Caco-2 (cell line): ENCODE results near the gene CPE. TPM values are rescaled to one million over a fixed set of nuclear protein-coding genes. Genes with fewer than 3 reads are reported as not detected.

Experiments
- BruUV-seq: library from RNA; stranded (reverse); fragments of 400-500 nt; replicated peaks from 2 replicates; lab custom pipeline; 2021; lab: Mats Ljungman, UMichigan
- CTCF ChIA-PET: fragments of 300-600 bp; sonication (Branson Sonifier 250); formaldehyde crosslinking; loops from one replicate; lab custom pipeline; 2022; ENCODE audit warnings: antibody characterized with exemption; lab: Charles Lee
- POLR2A ChIA-PET: fragments of 300-600 bp; sonication (Branson Sonifier 250); formaldehyde crosslinking; loops from one replicate; lab custom pipeline; 2022; ENCODE audit warnings: antibody characterized with exemption; lab: Charles Lee
- DNase-seq, 2 experiments: peaks; one replicate each; pipeline versions ENCODE4 v3.0.0 to v3.0.0-alpha.2; 2020 to 2022
- H3K27me3 ChIP-seq: replicated peaks from 2 replicates; pipeline ENCODE4 v1.6.0; 2011; ENCODE audit warnings: low read length; ENCODE audit not compliant: control insufficient read depth, insufficient read depth
- H3K36me3 ChIP-seq: 2 replicates; pipeline ENCODE4 v1.5.1; 2011; ENCODE audit warnings: low read length; ENCODE audit not compliant: control insufficient read depth, insufficient read depth
- H3K4me1 ChIP-seq: fragments of 250-450 bp; sonication (Bioruptor Pico); 2 replicates; pipeline ENCODE4 v1.5.1; 2020; ENCODE audit warnings: mild to moderate bottlenecking
- H3K4me3 ChIP-seq: 2 replicates; pipeline ENCODE4 v1.5.1; 2011; ENCODE audit warnings: low read depth, mild to moderate bottlenecking, control low read depth, low read length
- H3K9me3 ChIP-seq: fragments of 250-450 bp; sonication (Bioruptor Pico); 2 replicates; pipeline ENCODE4 v1.5.1; 2020; ENCODE audit warnings: mild to moderate bottlenecking, moderate library complexity
- H3K27ac Mint-ChIP-seq: one replicate; pipeline ENCODE4 v1.8.0; 2022; ENCODE audit warnings: mixed read lengths; ENCODE audit not compliant: unreplicated experiment
- H3K27me3 Mint-ChIP-seq: one replicate; pipeline ENCODE4 v1.8.0; 2022; ENCODE audit warnings: mixed read lengths; ENCODE audit not compliant: insufficient read depth, unreplicated experiment
- H3K36me3 Mint-ChIP-seq: one replicate; pipeline ENCODE4 v1.8.0; 2022; ENCODE audit warnings: mild to moderate bottlenecking, mixed read lengths; ENCODE audit not compliant: insufficient read depth, unreplicated experiment
- H3K4me1 Mint-ChIP-seq: one replicate; pipeline ENCODE4 v1.8.0; 2022; ENCODE audit warnings: low read depth, mixed read lengths; ENCODE audit not compliant: unreplicated experiment
- H3K4me3 Mint-ChIP-seq: one replicate; pipeline ENCODE4 v1.8.0; 2022; ENCODE audit warnings: mild to moderate bottlenecking, moderate library complexity, mixed read lengths; ENCODE audit not compliant: unreplicated experiment
- H3K9me3 Mint-ChIP-seq: one replicate; pipeline ENCODE4 v1.8.0; 2022; ENCODE audit warnings: mixed read lengths; ENCODE audit not compliant: unreplicated experiment
- CTCF ChIP-seq, 2 experiments: fragments of 200-600 bp in 1 of 2; IDR thresholded peaks; 1 replicate in 1 of 2; 2 replicates in 1 of 2; pipeline versions ENCODE4 v1.5.1 to v1.8.0; 2011 to 2022; ENCODE audit warnings: antibody characterized with exemption in 1 of 2, control low read depth in 1 of 2, inconsistent platforms in 1 of 2, low read depth in 1 of 2, low read length in 1 of 2, mild to moderate bottlenecking in 1 of 2, moderate library complexity in 1 of 2; ENCODE audit not compliant: insufficient read depth in 1 of 2, severe bottlenecking in 1 of 2, unreplicated experiment in 1 of 2
- intact Hi-C: fragments of 100-400 bp; cut with micrococcal nuclease; formaldehyde crosslinking; loops from one replicate; pipeline ENCODE4 v1.10.0; 2022; ENCODE audit not compliant: unreplicated experiment
- total RNA-seq: library from RNA; stranded (reverse); gene quantifications from 2 replicates; pipeline ENCODE4 v1.2.3, GENCODE V29; 2022

Gene CPE
- total RNA-seq, 1 experiment from 2014 or later = 5.9 TPM

GRCh38 chr4:165384186-165384585 is 5.4 kb downstream of the CPE start:
- POLR2A ChIA-PET = no interaction called here
- intact Hi-C loops = loop anchor here (1.0 to 2.0 kb wide), 2 partner anchors 57 to 80 kb away; no protein-coding TSS in a partner anchor

GRCh38 chr4:165384598-165384997 is 5.8 kb downstream of the CPE start:
- intact Hi-C loops = loop anchor here (1.0 to 2.0 kb wide), 2 partner anchors 56 to 80 kb away; no protein-coding TSS in a partner anchor
- ChIA-PET CTCF (interaction anchor here (1.0 kb wide), 1 partner anchor 80 kb away, joined by 4 read pairs; no protein-coding TSS in a partner anchor), POLR2A (no interaction called here)
- Mint-ChIP-seq H3K4me3 (no peak overlapping the region), H3K27me3 (peaks cover 6% of the 10 kb centered on the region), H3K36me3 (no peaks in the 10 kb centered on the region), H3K9me3 (no peaks in the 10 kb centered on the region), H3K4me1 (peaks cover 7% of the 10 kb centered on the region), H3K27ac (no peak overlapping the region)
- H3K4me1 ChIP-seq = no peaks in the 10 kb centered on the region
- peak in 1 of 2 experiments; percentile 11 for DNase-seq
- no peak overlapping the region for H3K4me3 ChIP-seq
- no peaks in the 10 kb centered on the region for H3K9me3 ChIP-seq
- BruUV-seq = no TSS peak
- no peaks in the 10 kb centered on the region; the same call in 1 of the 2 replicates for H3K36me3 ChIP-seq
- H3K27me3 ChIP-seq = no peaks in the 10 kb centered on the region
- TF ChIP-seq CTCF (IDR thresholded peaks at IDR 0.05; ENCODE audit: insufficient read depth in 1 of 2, low read depth in 1 of 2, low read length in 1 of 2, severe bottlenecking in 1 of 2, unreplicated experiment in 1 of 2) = peak in 1 of 2 experiments; percentile 23

More at GRCh38 chr4:165384186-165384585, 5.4 kb downstream of the CPE start:
- no peaks in the 10 kb centered on the region for H3K27me3 ChIP-seq
- Mint-ChIP-seq H3K4me1 (peaks cover 7% of the 10 kb centered on the region), H3K9me3 (no peaks in the 10 kb centered on the region), H3K4me3 (no peak overlapping the region), H3K27me3 (peaks cover 6% of the 10 kb centered on the region), H3K27ac (no peak overlapping the region), H3K36me3 (no peaks in the 10 kb centered on the region)
- H3K36me3 ChIP-seq = no peaks in the 10 kb centered on the region; the same call in 1 of the 2 replicates
- no peaks in the 10 kb centered on the region for H3K4me1 ChIP-seq
- no TSS peak for BruUV-seq
- no peaks in the 10 kb centered on the region for H3K9me3 ChIP-seq
- TF ChIP-seq CTCF (IDR thresholded peaks at IDR 0.05; ENCODE audit: insufficient read depth in 1 of 2, low read depth in 1 of 2, low read length in 1 of 2, severe bottlenecking in 1 of 2, unreplicated experiment in 1 of 2) = no peak
- CTCF ChIA-PET = interaction anchor here (1.0 kb wide), 1 partner anchor 80 kb away, joined by 4 read pairs; no protein-coding TSS in a partner anchor
- no peak for DNase-seq
- no peak overlapping the region for H3K4me3 ChIP-seq

- Mint-ChIP-seq H3K4me1 (peaks cover 7% of the 10 kb centered on the region), H3K9me3 (no peaks in the 10 kb centered on the region), H3K27ac (no peak overlapping the region), H3K27me3 (peaks cover 6% of the 10 kb centered on the region), H3K36me3 (no peaks in the 10 kb centered on the region), H3K4me3 (no peak overlapping the region)
- intact Hi-C loops = loop anchor here (2.0 kb wide), 1 partner anchor 56 kb away; no protein-coding TSS in a partner anchor
- Histone ChIP-seq H3K27me3 (no peaks in the 10 kb centered on the region), H3K4me1 (no peaks in the 10 kb centered on the region), H3K36me3 (no peaks in the 10 kb centered on the region; the same call in 1 of the 2 replicates), H3K4me3 (no peak overlapping the region), H3K9me3 (no peaks in the 10 kb centered on the region)
- DNase-seq = no peak
- no TSS peak for BruUV-seq
- POLR2A ChIA-PET = no interaction called here
- CTCF ChIA-PET = interaction anchor here (1.0 kb wide), 1 partner anchor 79 kb away, joined by 4 read pairs; no protein-coding TSS in a partner anchor
- no peak for TF ChIP-seq CTCF (IDR thresholded peaks at IDR 0.05; ENCODE audit: insufficient read depth in 1 of 2, low read depth in 1 of 2, low read length in 1 of 2, severe bottlenecking in 1 of 2, unreplicated experiment in 1 of 2)
Observed at GRCh38 chr4:165385126-165385525, 6.3 kb downstream of the CPE start.
